Glutamatergic neuron (in vitro differentiated cells): ENCODE measurements around the gene STAMBPL1. TPM values are rescaled to one million over a fixed set of nuclear protein-coding genes. Genes with fewer than 3 reads are reported as not detected.

Experiments used
- DNase-seq: peaks from one replicate; pipeline ENCODE4 v3.0.0; 2022
- H3K27ac Mint-ChIP-seq: one replicate; pipeline ENCODE4 v1.8.0; 2020; ENCODE audit warnings: mild to moderate bottlenecking, mixed read lengths, inconsistent platforms; ENCODE audit not compliant: unreplicated experiment
- H3K27me3 Mint-ChIP-seq: one replicate; pipeline ENCODE4 v1.8.0; 2020; ENCODE audit warnings: mild to moderate bottlenecking, moderate library complexity, mixed read lengths, inconsistent platforms; ENCODE audit not compliant: unreplicated experiment
- H3K36me3 Mint-ChIP-seq: one replicate; pipeline ENCODE4 v1.8.0; 2020; ENCODE audit warnings: mild to moderate bottlenecking, mixed read lengths, inconsistent platforms; ENCODE audit not compliant: unreplicated experiment
- H3K4me1 Mint-ChIP-seq: one replicate; pipeline ENCODE4 v1.8.0; 2020; ENCODE audit warnings: mild to moderate bottlenecking, low read depth, mixed read lengths, inconsistent platforms; ENCODE audit not compliant: unreplicated experiment
- H3K4me3 Mint-ChIP-seq: one replicate; pipeline ENCODE4 v1.8.0; 2020; ENCODE audit warnings: mild to moderate bottlenecking, mixed read lengths, inconsistent platforms; ENCODE audit not compliant: unreplicated experiment
- H3K9me3 Mint-ChIP-seq: one replicate; pipeline ENCODE4 v1.8.0; 2020; ENCODE audit warnings: mild to moderate bottlenecking, moderate library complexity, mixed read lengths, inconsistent platforms; ENCODE audit not compliant: unreplicated experiment
- long read RNA-seq: library from polyadenylated mRNA; unstranded; transcript quantifications from one replicate; pipeline ENCODE4 v2.0.0, GENCODE V29; 2020; ENCODE audit not compliant: unreplicated experiment
- total RNA-seq: library from RNA; stranded (reverse); fragmentation: NEBNext Ultra II Directional; extraction: Animal tissue kit (Norgen Biotek cat#: 25700); gene quantifications from one replicate; pipeline ENCODE4 v1.2.1, GENCODE V29; 2021; ENCODE audit not compliant: unreplicated experiment
- TF ChIP-seq, protein P1 (sequence below): fragments of 200-600 bp; sonication (generic); IDR thresholded peaks from one replicate; pipeline ENCODE4 v1.5.0; 2021; ENCODE audit not compliant: partially characterized antibody, unreplicated experiment

The STAMBPL1 gene
- 4.4 TPM for total RNA-seq
- long read RNA-seq, partial matches to known transcripts: 0 of 3 reads
- long read RNA-seq, other reads (novel, unspliced or antisense): 0 of 3 reads

DNA sequence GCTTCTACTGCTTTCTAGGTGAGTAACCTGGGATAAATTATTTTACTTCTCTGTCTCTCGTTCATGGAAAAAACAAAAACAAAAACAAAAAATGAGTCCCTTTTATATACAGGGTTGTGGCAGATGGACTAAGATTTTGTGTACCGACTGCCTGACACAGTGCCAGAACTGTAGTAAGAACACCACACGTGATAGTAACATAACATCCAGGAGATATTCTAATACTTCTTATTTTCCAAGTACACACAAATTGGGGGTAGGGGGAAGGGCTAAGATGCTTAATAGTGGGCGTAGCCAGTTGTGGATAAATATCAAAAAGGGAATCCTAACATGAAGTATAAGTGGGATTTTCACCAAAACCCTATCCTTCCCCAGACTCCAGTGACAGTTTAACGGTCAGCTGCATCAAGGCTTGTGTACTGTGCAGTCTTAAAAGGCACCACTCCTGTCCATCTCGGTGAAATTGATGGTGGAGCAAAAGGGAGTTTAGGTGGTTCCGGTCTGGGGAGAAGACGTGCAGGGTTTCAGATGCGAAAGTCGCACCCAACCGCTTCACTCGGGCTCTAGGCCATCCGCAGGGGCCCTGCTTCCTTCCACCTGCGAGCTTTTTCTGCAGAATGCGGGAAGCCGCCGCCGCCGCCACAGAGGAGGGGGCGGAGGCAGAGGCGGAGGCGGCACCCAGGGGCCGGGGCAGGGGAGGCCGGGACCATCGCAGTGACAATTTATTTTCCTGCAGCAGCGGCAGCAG lies at the start of gene STAMBPL1:
STAMBPL1 (plus strand) TSS at position 712 of the 748 bp plus-strand sequence. CDS start 21,464 bp downstream, outside the sequence.
- TF ChIP-seq, protein P1, sequence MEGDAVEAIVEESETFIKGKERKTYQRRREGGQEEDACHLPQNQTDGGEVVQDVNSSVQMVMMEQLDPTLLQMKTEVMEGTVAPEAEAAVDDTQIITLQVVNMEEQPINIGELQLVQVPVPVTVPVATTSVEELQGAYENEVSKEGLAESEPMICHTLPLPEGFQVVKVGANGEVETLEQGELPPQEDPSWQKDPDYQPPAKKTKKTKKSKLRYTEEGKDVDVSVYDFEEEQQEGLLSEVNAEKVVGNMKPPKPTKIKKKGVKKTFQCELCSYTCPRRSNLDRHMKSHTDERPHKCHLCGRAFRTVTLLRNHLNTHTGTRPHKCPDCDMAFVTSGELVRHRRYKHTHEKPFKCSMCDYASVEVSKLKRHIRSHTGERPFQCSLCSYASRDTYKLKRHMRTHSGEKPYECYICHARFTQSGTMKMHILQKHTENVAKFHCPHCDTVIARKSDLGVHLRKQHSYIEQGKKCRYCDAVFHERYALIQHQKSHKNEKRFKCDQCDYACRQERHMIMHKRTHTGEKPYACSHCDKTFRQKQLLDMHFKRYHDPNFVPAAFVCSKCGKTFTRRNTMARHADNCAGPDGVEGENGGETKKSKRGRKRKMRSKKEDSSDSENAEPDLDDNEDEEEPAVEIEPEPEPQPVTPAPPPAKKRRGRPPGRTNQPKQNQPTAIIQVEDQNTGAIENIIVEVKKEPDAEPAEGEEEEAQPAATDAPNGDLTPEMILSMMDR: no peak
- Mint-ChIP-seq H3K9me3 (peaks cover 4% of the 10 kb centered on the region), H3K4me1 (peaks cover 5% of the 10 kb centered on the region), H3K36me3 (no peaks in the 10 kb centered on the region), H3K27me3 (peaks cover 3% of the 10 kb centered on the region), H3K27ac (peak within 1 kb of the TSS; percentile 92), H3K4me3 (peak within 1 kb of the TSS; percentile 97)
- no peak for DNase-seq

DNA sequence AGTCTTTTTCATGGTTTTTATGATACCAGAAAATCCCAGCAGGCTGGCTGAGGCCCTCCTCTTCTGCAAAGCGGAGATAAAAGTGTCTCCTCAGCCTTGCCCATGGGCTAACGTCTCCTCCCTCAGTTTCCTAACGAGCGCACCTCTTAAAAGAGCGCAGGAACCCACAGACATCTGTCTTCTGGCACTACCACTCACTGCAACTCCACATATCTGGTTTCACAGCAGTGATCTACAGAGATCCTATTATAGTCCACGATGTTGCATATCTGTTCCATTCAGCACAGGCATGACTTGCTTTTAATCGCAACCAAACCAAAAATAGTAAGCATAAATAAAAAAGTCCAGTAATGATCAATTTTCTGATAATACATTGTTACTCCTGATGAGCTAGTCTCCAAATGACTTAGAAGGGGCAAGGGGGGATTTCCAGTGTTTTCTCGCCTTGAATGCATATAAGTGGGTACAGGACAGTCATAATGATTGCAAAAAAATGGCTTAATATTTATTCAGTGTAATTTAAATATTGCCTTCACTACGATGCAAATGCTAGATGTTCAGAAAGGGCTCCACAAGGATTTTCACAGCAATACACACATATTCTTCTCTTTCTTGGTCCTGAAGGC lies 49.3 kb upstream of the STAMBPL1 start:
- no peaks in the 10 kb centered on the region for H3K4me1 Mint-ChIP-seq
- no peaks in the 10 kb centered on the region for H3K36me3 Mint-ChIP-seq
- no peak overlapping the region for H3K27ac Mint-ChIP-seq
- no peak for DNase-seq
- no peaks in the 10 kb centered on the region for H3K27me3 Mint-ChIP-seq
- no peaks in the 10 kb centered on the region for H3K9me3 Mint-ChIP-seq
- no peak overlapping the region for H3K4me3 Mint-ChIP-seq
- TF ChIP-seq, protein P1: no peak

DNA sequence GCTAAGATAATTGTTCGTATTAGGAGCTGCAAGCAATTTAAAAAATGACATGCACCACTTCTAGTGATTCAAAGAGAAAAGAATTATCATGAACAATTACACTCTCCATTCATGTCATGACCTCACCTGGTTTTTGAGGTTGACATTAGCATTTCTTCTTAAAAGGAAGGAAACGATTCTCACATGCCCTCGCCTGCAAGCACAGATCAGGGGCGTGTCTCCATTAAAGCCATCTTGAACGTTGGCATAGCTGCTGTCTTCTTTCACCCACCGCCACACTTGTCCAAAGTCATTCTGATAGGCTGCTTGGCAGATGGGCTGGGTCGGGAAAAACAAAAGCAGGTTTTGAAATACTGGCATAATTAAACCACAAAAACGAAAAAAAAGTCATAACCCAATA lies 48.3 kb upstream of the STAMBPL1 start:
- no peaks in the 10 kb centered on the region for H3K9me3 Mint-ChIP-seq
- no peak for DNase-seq
- TF ChIP-seq, protein P1: no peak
- no peak overlapping the region for H3K27ac Mint-ChIP-seq
- no peaks in the 10 kb centered on the region for H3K27me3 Mint-ChIP-seq
- no peaks in the 10 kb centered on the region for H3K4me1 Mint-ChIP-seq
- H3K36me3 Mint-ChIP-seq: no peaks in the 10 kb centered on the region
- no peak overlapping the region for H3K4me3 Mint-ChIP-seq

DNA sequence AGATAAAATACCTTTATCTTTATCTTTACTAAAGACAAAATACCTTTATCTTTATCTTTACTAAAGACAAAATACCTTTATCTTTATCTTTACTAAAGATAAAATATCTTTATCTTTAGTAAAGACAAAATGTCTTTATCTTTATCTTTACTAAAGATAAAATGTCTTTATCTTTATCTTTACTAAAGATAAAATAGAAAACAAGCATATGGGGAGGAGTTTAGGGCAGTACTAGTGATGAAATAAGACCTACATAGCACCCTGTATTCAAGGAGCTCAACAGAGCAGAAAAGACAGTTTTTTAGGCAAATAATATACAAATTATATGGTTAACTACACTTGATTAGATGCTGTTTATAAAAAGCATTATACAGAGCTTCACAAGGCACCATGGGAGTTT lies 47.7 kb upstream of the STAMBPL1 start:
- no peak overlapping the region for H3K4me3 Mint-ChIP-seq
- H3K27me3 Mint-ChIP-seq: no peaks in the 10 kb centered on the region
- DNase-seq: no peak
- H3K36me3 Mint-ChIP-seq: no peaks in the 10 kb centered on the region
- no peaks in the 10 kb centered on the region for H3K4me1 Mint-ChIP-seq
- no peaks in the 10 kb centered on the region for H3K9me3 Mint-ChIP-seq
- TF ChIP-seq, protein P1: no peak
- H3K27ac Mint-ChIP-seq: no peak overlapping the region

DNA sequence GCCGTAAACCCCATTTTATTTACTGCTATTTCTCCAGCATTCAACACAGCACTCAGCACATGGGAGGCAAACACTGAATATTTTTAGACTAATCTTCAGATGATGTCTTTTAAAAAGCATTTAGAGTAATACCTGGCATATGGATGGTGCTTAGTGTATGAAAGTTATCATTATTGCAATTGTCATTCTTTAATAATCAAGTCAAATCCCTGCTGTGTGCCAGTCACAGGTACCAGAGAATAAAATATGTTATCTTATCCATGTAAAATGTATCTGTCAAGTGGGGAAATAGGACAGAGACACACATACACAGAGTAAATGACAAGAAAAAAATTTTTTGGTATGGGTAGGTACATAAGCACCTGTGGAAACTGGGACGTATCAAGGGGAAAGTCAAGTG lies 46.9 kb upstream of the STAMBPL1 start:
- Mint-ChIP-seq H3K9me3 (no peaks in the 10 kb centered on the region), H3K4me3 (no peak overlapping the region), H3K4me1 (no peaks in the 10 kb centered on the region), H3K27ac (no peak overlapping the region), H3K36me3 (no peaks in the 10 kb centered on the region), H3K27me3 (no peaks in the 10 kb centered on the region)
- TF ChIP-seq, protein P1: no peak
- no peak for DNase-seq
